ENCODE results near the gene AHDC1. TPM values are rescaled to one million over a fixed set of nuclear protein-coding genes. Genes with fewer than 3 reads are reported as not detected.

The AHDC1 gene
- total RNA-seq, 1 experiment from 2014 or later = 33.7 TPM

- ChIA-PET POLR2A (interaction anchor here (1.1 kb wide), 1 partner anchor 9 kb away, joined by 3 read pairs; no protein-coding TSS in a partner anchor), CTCF (interaction anchor here (3.2 kb wide), 1 partner anchor 9 kb away, joined by 26 read pairs; no protein-coding TSS in a partner anchor), RAD21 (ENCODE audit: low non-redundant PET in 1 of 2, low total read pairs in 2 of 2, uncharacterized antibody in 2 of 2, unreplicated experiment in 2 of 2) (no interaction called here)
- no TSS peak for BruUV-seq (replicated peaks)
- Histone ChIP-seq H3K4me3 (replicated peaks in 1 of 2; ENCODE audit: low read depth in 1 of 2, low read length in 2 of 2) (no peak overlapping the region), H4K20me1 (ENCODE audit: insufficient read depth) (no peaks in the 10 kb centered on the region), H3K4me1 (ENCODE audit: control insufficient read depth in 1 of 2, insufficient read depth in 2 of 2, low read length in 2 of 2) (peaks cover 10 to 33% of the 10 kb centered on the region in 2 experiments), H3K4me2 (ENCODE audit: low read length) (no peak overlapping the region), H3K27me3 (ENCODE audit: insufficient read depth, low read length) (no peaks in the 10 kb centered on the region), H3K79me2 (ENCODE audit: insufficient read depth, low read length) (peaks cover 33% of the 10 kb centered on the region), H3K9ac (ENCODE audit: low read length) (no peak overlapping the region), H3K9me3 (ENCODE audit: control insufficient read depth in 1 of 2, insufficient read depth in 1 of 2, low read depth in 1 of 2, low read length in 2 of 2) (no peaks in the 10 kb centered on the region), H3K27ac (ENCODE audit: low read depth, low read length) (no peak overlapping the region; the same call in 1 of the 2 replicates), H2AFZ (ENCODE audit: low read depth, low read length, poor library complexity, severe bottlenecking) (no peak overlapping the region), H3K9me2 (ENCODE audit: insufficient read depth) (no peaks in the 10 kb centered on the region), H3K36me3 (ENCODE audit: control insufficient read depth in 1 of 2, insufficient read depth in 2 of 2, low read length in 2 of 2) (peaks cover 2 to 29% of the 10 kb centered on the region in 2 experiments; a peak in 3 of 4 replicates)
- DNase-seq (ENCODE audit: low read depth, low spot score) = no peak
- ATAC-seq = no peak
- TF ChIP-seq POLR2A (IDR thresholded peaks at IDR 0.05; ENCODE audit: borderline replicate concordance, extremely low read depth, insufficient read depth, insufficient read length) (no peak), ATF3 (IDR thresholded peaks at IDR 0.05) (no peak), SIN3A (IDR thresholded peaks at IDR 0.05; ENCODE audit: low read depth) (no peak), SRF (IDR thresholded peaks at IDR 0.05; ENCODE audit: low read depth) (no peak), JUND (IDR thresholded peaks at IDR 0.05) (no peak), EZH2phosphoT487 (IDR thresholded peaks at IDR 0.05; ENCODE audit: borderline replicate concordance) (no peak), YY1 (IDR thresholded peaks at IDR 0.05; ENCODE audit: extremely low read depth, insufficient replicate concordance, low read depth, low read length) (no peak), EGR1 (IDR thresholded peaks at IDR 0.05; ENCODE audit: low read depth) (no peak), RAD21 (IDR thresholded peaks at IDR 0.05; ENCODE audit: low read depth) (no peak), POLR2AphosphoS5 (IDR thresholded peaks at IDR 0.05; ENCODE audit: low read depth, low read length) (no peak), EZH2 (IDR thresholded peaks at IDR 0.05) (no peak), ELF1 (IDR thresholded peaks at IDR 0.05; ENCODE audit: borderline replicate concordance, low read depth) (no peak), ZBTB33 (IDR thresholded peaks at IDR 0.05; ENCODE audit: extremely low read depth, insufficient replicate concordance, low read length) (no peak), ZFX (IDR thresholded peaks at IDR 0.05) (no peak), TCF7L2 (IDR thresholded peaks at IDR 0.05; ENCODE audit: borderline replicate concordance, extremely low read depth, insufficient read depth, insufficient read length) (no peak), CEBPB (IDR thresholded peaks at IDR 0.05; ENCODE audit: low read depth) (no peak), ZNF274 (IDR thresholded peaks at IDR 0.05; ENCODE audit: low read depth, low read length) (no peak)
- intact Hi-C loops (cut with micrococcal nuclease) = no loop called here
Observed at GRCh38 chr1:27548136-27548853, 55.6 kb downstream of the AHDC1 start.

Data from HCT116 (cell line).